Central memory CD4-positive, alpha-beta T cell (primary cell): ENCODE results near the gene ITM2C.

ENCODE experiments used
- DNase-seq: peaks from one replicate; pipeline ENCODE4 v3.0.0; 2022

Gene ITM2C

GRCh38 chr2:230873661-230874401 lies 9.1 kb downstream of the ITM2C start:
- no peak for DNase-seq

- DNase-seq, result no peak
These were observed 9.7 kb downstream of the ITM2C start for GRCh38 chr2:230874456-230874855.

DNA sequence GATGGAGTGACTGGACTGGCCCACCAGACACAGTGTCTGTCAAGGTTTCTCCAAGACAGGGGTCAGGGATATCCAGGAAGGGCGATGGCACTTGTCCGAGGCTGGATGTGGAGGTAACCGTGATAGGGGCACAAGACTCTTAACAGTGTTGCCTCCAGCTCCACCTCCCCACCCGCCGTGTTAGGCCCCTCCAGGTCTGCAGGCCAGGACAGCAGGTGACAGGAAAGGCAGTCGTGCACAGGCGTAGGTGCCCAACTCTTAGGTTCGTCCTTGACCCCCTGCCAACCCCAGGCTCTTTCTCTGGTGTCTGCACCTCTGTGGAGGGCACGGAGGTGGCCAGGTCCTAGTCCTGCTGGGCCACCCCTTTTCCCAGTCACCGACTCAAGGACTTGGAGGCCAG lies 10.1 kb downstream of the ITM2C start:
- no peak for DNase-seq

- no peak for DNase-seq
These were observed 10.9 kb downstream of the ITM2C start for GRCh38 chr2:230875347-230876315.

DNA sequence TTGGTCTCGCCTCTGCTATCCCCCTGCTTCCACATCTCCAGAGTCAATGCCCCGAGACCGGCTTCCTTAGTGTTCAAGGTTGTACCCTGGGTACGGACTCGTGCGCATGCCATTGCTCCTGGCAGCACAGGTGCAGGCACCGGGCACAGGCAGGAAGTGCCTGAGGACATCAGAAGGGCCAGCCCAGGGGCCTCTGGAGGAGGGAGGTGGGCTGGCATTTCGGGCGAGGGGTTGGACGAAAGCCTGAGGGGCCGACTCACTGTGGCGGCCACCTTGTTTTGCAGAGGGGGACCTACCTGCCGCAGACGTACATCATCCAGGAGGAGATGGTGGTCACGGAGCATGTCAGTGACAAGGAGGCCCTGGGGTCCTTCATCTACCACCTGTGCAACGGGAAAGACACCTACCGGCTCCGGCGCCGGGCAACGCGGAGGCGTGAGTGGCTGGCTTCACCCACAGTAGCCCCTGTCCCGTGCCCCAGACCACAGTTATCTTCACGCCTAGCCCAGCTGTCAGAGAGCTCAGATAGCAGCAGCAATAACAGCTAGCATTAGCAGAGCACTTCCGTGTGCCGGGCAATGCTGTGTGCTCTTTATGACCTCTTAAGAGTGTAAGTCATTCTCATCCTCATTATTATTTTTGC lies 12.5 kb downstream of the ITM2C start:
- DNase-seq, result no peak

DNA sequence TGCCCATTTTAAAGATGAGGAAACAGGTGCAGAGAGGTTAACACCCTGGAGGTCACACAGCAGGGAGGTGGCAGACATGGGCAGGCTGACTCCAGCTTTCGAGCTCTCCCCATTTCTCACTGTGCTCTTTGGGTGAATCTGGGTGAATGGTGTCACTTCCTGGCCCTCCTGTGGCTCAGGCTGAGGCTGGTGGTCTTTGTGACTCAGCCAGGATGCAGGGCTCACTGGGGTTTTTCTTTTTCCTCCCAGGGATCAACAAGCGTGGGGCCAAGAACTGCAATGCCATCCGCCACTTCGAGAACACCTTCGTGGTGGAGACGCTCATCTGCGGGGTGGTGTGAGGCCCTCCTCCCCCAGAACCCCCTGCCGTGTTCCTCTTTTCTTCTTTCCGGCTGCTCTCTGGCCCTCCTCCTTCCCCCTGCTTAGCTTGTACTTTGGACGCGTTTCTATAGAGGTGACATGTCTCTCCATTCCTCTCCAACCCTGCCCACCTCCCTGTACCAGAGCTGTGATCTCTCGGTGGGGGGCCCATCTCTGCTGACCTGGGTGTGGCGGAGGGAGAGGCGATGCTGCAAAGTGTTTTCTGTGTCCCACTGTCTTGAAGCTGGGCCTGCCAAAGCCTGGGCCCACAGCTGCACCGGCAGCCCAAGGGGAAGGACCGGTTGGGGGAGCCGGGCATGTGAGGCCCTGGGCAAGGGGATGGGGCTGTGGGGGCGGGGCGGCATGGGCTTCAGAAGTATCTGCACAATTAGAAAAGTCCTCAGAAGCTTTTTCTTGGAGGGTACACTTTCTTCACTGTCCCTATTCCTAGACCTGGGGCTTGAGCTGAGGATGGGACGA lies 13.2 kb downstream of the ITM2C start:
- DNase-seq, result no peak

- DNase-seq, result no peak
These were observed 14.0 kb downstream of the ITM2C start for GRCh38 chr2:230878599-230879188.

DNA sequence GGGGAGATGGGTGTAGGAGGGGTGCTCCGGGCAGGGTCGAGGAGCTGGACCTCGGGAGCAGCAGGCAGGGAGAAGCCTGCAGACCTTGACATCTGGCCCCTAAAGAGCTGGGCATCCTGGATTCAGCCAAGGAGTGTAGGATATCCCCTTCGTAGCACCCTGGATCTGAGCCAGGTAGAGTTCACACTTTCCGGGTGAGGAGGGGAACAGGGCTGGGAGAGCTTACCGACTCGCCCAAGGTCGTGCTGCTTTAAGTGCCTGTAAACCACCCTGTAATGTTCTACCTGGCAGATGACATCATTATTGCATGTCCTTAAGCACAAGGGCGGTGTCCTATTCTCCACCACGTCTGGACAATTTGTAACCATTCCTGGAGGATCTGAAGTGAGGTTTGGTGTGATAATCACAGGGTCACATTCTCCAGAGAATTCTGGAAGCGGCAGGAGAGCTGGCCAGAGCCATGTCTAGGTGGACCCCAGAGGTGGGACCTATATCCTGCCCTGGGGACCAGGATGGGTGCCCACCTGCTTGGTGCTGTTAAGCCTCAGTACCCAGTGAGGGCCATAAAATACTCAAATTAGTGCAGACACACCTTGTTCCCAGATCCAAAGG lies 14.6 kb downstream of the ITM2C start:
- DNase-seq, result no peak

- no peak for DNase-seq
These were observed 15.1 kb downstream of the ITM2C start for GRCh38 chr2:230879891-230880290.

DNA sequence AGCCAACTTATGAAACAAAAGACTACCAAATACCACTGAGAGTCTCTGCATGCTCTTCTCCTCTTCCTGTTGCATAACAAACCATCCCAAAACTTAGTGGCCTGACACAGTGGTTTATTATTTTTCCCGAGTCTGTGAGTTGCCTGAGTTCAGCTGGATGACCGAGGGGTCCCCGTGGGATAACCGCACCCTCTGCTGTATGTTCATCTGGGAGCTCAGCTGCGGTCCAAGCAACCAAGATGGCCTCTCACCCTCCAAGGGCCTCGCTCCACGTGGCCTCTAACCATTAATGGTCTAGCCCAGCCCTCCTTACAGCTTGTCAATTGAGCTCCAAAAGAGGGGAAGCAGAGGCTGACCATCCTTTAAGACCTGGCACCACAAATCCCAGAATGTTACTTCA lies 17.1 kb downstream of the ITM2C start:
- DNase-seq, result no peak

GRCh38 chr2:230885463-230886130 lies 20.9 kb downstream of the ITM2C start:
- no peak for DNase-seq

GRCh38 chr2:230886206-230886605 lies 21.5 kb downstream of the ITM2C start:
- no peak for DNase-seq

- no peak for DNase-seq
These were observed 21.9 kb downstream of the ITM2C start for GRCh38 chr2:230886671-230887071.

DNA sequence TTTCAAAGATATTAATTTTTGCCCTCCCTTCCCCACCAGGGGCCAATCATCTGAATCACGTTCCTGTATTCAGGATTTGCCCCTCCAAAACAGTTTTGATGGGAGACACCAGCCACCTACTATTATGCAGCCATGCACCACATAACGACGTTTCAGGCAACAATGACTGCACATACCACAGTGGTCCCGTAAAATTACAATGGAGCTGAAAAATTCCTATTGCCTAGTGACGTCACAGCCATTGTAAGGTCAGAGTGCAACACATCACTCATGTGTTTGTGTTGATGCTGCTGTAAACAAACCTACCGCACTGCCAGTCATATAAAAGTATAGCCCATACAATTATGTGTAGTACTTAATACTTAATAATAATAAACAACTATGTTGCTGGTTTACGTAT lies 22.6 kb downstream of the ITM2C start:
- DNase-seq, result no peak

- no peak for DNase-seq
These were observed 24.2 kb downstream of the ITM2C start for GRCh38 chr2:230888824-230889400.

DNA sequence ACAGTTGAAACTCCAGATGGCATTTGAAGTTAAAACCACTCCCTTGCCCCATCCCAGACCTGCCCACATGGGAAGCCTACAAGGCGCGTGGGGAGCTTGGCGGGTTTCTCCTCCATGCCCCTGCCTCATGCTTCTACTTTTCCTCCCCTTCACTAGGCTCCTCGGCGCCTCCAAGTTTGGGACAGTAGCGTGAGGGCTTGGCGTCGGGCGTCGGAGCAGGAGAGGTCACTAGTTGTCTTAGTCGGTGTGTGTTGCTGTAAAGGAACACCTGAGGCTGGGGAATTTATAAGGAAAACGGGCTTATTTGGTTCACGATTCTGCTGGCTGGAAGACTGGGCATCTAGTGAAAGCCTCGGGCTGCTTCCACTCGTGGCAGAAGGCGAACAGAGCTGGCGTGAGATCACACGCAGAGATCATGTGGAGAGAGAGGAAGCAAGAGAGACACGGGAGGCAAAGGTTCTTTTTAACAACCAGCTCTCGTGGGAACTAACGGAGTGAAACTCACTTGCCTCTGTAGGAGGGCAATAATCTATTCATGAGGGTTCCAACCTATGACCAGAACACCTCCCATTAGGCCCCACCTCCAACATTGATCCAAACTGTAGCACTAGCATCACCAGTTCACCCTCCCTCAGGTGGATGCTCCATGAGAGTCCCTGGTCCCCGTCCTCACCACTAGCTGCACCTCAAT lies 25.3 kb downstream of the ITM2C start:
- no peak for DNase-seq

- DNase-seq, result no peak
These were observed 25.9 kb downstream of the ITM2C start for GRCh38 chr2:230890646-230891045.

DNA sequence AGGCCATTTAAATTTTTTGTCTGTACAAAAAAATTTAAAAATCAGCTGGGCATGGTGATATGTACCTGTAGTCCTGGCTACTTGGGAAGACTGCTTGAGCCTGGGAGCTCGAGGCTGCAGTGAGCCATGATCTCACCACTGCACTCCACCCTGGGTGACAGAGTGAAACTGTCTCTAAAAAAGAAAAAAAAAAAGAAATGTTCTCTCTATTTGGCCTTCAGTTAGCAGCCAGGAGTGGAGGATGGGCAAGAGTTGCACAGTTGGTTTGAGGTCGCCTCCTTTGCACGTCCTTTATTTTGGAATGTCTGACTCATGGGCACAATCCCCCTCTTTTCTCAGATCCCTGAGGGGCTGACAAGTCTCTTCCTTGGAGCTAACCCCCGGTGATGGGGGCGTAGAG lies 26.3 kb downstream of the ITM2C start:
- no peak for DNase-seq

GRCh38 chr2:230891509-230891908 lies 26.8 kb downstream of the ITM2C start:
- no peak for DNase-seq

GRCh38 chr2:230893338-230893737 lies 28.6 kb downstream of the ITM2C start:
- no peak for DNase-seq
